Esophagus mucosa (tissue), 1 donor: Measurements from ENCODE around the gene TTPAL. TPM values are rescaled to one million over a fixed set of nuclear protein-coding genes. Genes with fewer than 3 reads are reported as not detected.

Experiments
- ATAC-seq: fragments of 200-7000 bp; cut with Tn5 transposase; one replicate; pipeline ENCODE4 v1.9.1; 2020
- total RNA-seq: library from RNA; stranded (reverse); gene quantifications from one replicate; pipeline ENCODE4 v1.2.4, GENCODE V29; 2023
- donor health status: DM: yes; HTN: yes; CAD: no.

The TTPAL gene
- total RNA-seq, 1 donor from 2014 or later: 19.4 TPM

DNA sequence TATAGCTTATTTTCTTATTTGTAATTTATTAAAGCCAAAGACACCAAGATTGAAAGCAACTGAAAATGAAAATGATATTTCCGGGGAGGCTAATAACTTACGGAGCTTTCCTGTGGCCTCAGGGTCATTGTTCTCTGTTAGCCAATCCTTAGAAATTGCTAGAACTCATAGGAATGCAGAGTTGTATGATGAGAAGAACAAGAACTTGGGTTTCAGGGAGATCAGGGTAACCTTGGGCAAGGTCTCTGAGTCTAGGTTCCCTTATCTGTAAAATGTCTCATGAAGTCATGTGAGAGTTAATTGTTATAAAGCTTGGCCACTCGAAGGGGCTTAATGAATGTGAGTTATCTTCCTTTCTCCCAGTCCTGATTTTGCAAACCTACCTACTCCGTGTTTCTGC is 66.3 kb downstream of the TTPAL start:
- no peak for ATAC-seq

DNA sequence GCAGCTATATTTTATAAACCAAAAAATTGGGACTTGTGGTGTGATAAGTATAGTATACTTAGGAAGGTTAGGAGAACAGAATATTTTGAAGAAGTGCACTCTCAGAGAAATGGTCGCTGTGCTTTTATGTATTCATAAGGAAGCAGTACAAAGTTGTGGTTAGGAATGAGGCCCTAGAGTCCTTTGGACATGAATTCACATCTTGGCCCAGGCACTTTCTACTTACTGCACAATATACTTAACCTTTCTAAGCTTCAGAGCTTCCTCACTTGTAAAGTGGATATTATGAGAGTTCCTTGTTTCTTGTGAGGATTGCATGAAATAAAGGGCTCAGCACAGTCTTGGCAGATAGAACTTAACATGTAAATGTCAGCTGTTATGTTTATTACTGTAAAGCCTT is 67.2 kb downstream of the TTPAL start:
- no peak for ATAC-seq

DNA sequence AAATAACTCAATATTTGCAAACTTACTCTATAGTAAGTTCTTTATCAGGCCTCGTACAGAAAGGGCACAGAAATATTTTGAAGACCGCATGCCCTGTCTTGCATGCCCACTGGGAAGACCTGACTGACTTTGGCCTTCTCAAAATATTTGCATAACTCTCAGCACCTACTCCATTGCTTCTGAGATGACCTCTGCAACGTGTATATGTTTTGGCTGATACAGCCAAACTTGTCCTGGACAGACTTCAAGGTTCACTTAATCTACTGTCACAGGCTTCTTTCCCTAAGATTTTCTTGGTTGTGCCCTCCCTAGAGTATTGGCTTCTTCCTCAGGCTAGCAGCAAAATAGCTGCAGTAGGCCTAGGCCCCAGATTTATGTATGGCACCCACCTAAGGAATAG is 67.7 kb downstream of the TTPAL start:
- ATAC-seq: no peak

Other genes with a start within 250 kb of the TTPAL start
- gene GDAP1L1, start 228.6 kb upstream of the TTPAL start, total RNA-seq: not detected
- gene FITM2, start 164.7 kb upstream of the TTPAL start, total RNA-seq: 3.8 TPM
- not detected for gene R3HDML, start 138.8 kb upstream of the TTPAL start, total RNA-seq
- gene HNF4A, start 120.2 kb upstream of the TTPAL start, total RNA-seq: not detected
- gene SERINC3, start 46.2 kb downstream of the TTPAL start, total RNA-seq: 64.9 TPM
- 11.3 TPM for gene PKIG, start 106.7 kb downstream of the TTPAL start, total RNA-seq
- gene ADA, start 175.8 kb downstream of the TTPAL start, total RNA-seq: 21.8 TPM
- 1.9 TPM for gene CCN5, start 239.5 kb downstream of the TTPAL start, total RNA-seq